Measurements from ENCODE around the gene MYL12B. TPM values are rescaled to one million over a fixed set of nuclear protein-coding genes. Genes with fewer than 3 reads are reported as not detected.

MYL12B gene
- total and polyA plus RNA-seq, 7 experiments from 2014 or later = 140 to 982 (median 178) TPM

- Histone ChIP-seq H3K9me3 (ENCODE audit: control insufficient read depth in 2 of 3, low read length in 3 of 3) (peaks cover 0 to 4% (median 0%) of the 10 kb centered on the region in 3 experiments), H3K36me3 (ENCODE audit: control insufficient read depth in 2 of 3, insufficient read depth in 3 of 3, low read length in 3 of 3) (no peaks in the 10 kb centered on the region), H3K27ac (ENCODE audit: low read depth, low read length) (no peak overlapping the region), H3K4me1 (ENCODE audit: control insufficient read depth in 2 of 2, insufficient read depth in 2 of 2, low read length in 2 of 2) (no peaks in the 10 kb centered on the region), H3K4me3 (ENCODE audit: low read length) (no peak overlapping the region), H3K27me3 (ENCODE audit: control insufficient read depth in 2 of 2, insufficient read depth in 2 of 2, low read length in 2 of 2) (no peaks in the 10 kb centered on the region)
- DNase-seq (no peak), ATAC-seq (no peak)
- H3K4me3 Mint-ChIP-seq = no peak overlapping the region
- peaks cover 0 to 4% (median 0%) of the 10 kb centered on the region in 7 donors for H3K4me1 Mint-ChIP-seq
- intact Hi-C loops (cut with micrococcal nuclease) = loop anchor here in 1 of 2 donors (10.0 kb wide), 1 partner anchor 489 kb away; no protein-coding TSS in a partner anchor
- H3K27me3 Mint-ChIP-seq = peaks cover 0 to 14% (median 0%) of the 10 kb centered on the region in 5 donors
- H3K36me3 Mint-ChIP-seq = peaks cover 0 to 4% (median 1%) of the 10 kb centered on the region in 5 donors
- ChIA-PET CTCF (interaction anchor here (0.6 to 4.8 kb wide), 2 partner anchors 380 to 820 kb away, joined by 3 to 84 read pairs; no protein-coding TSS in a partner anchor), POLR2A (interaction anchor here (0.6 to 2.2 kb wide), 4 partner anchors 9 to 380 kb away, joined by 3 to 6 read pairs (median 4); partner anchors contain the start of gene MYL12B)
- no peak overlapping the region for H3K27ac Mint-ChIP-seq
- peaks cover 0 to 20% (median 6%) of the 10 kb centered on the region in 11 donors for H3K9me3 Mint-ChIP-seq
These were observed 24.2 kb downstream of the MYL12B start for GRCh38 chr18:3286159-3286558.

GRCh38 chr18:3293196-3293951 lies 31.4 kb downstream of the MYL12B start:
- ATAC-seq (no peak), DNase-seq (no peak)
- ChIA-PET POLR2A (interaction anchor here (0.6 kb wide), 1 partner anchor 1665 kb away, joined by 3 read pairs; no protein-coding TSS in a partner anchor), CTCF (interaction anchor here (5.7 kb wide), 1 partner anchor 372 kb away, joined by 37 read pairs; no protein-coding TSS in a partner anchor)
- peaks cover 3 to 32% (median 16%) of the 10 kb centered on the region in 11 donors for H3K9me3 Mint-ChIP-seq
- H3K27ac ChIP-seq (ENCODE audit: low read depth, low read length) = no peak overlapping the region
- no peaks in the 10 kb centered on the region for H3K36me3 ChIP-seq (ENCODE audit: control insufficient read depth in 2 of 3, insufficient read depth in 3 of 3, low read length in 3 of 3)
- peaks cover 0 to 21% (median 13%) of the 10 kb centered on the region in 5 donors for H3K36me3 Mint-ChIP-seq
- H3K4me1 ChIP-seq (ENCODE audit: control insufficient read depth in 2 of 2, insufficient read depth in 2 of 2, low read length in 2 of 2) = peaks cover 6 to 9% of the 10 kb centered on the region in 2 donors
- no peaks in the 10 kb centered on the region for H3K27me3 ChIP-seq (ENCODE audit: control insufficient read depth in 2 of 2, insufficient read depth in 2 of 2, low read length in 2 of 2)
- intact Hi-C loops (cut with micrococcal nuclease) = no loop called here
- peaks cover 0 to 20% (median 4%) of the 10 kb centered on the region in 5 donors for H3K27me3 Mint-ChIP-seq
- peaks cover 0 to 16% (median 10%) of the 10 kb centered on the region in 7 donors for H3K4me1 Mint-ChIP-seq
- H3K9me3 ChIP-seq (ENCODE audit: control insufficient read depth in 2 of 3, low read length in 3 of 3) = peaks cover 0 to 4% (median 0%) of the 10 kb centered on the region in 3 experiments
- no peak overlapping the region for H3K4me3 ChIP-seq (ENCODE audit: low read length)
- H3K4me3 Mint-ChIP-seq = no peak overlapping the region
- H3K27ac Mint-ChIP-seq = peak overlapping the region in 1 of 9 donors; percentile 43

- Histone ChIP-seq H3K9me3 (ENCODE audit: control insufficient read depth in 2 of 3, low read length in 3 of 3) (peaks cover 0 to 4% (median 0%) of the 10 kb centered on the region in 3 experiments), H3K27me3 (ENCODE audit: control insufficient read depth in 2 of 2, insufficient read depth in 2 of 2, low read length in 2 of 2) (no peaks in the 10 kb centered on the region), H3K4me3 (ENCODE audit: low read length) (no peak overlapping the region), H3K4me1 (ENCODE audit: control insufficient read depth in 2 of 2, insufficient read depth in 2 of 2, low read length in 2 of 2) (peaks cover 6 to 9% of the 10 kb centered on the region in 2 donors), H3K27ac (ENCODE audit: low read depth, low read length) (no peak overlapping the region), H3K36me3 (ENCODE audit: control insufficient read depth in 2 of 3, insufficient read depth in 3 of 3, low read length in 3 of 3) (no peaks in the 10 kb centered on the region)
- H3K27ac Mint-ChIP-seq = no peak overlapping the region
- H3K27me3 Mint-ChIP-seq = peaks cover 1 to 30% (median 13%) of the 10 kb centered on the region in 5 donors
- peaks cover 3 to 29% (median 16%) of the 10 kb centered on the region in 11 donors for H3K9me3 Mint-ChIP-seq
- peaks cover 0 to 21% (median 13%) of the 10 kb centered on the region in 5 donors for H3K36me3 Mint-ChIP-seq
- H3K4me3 Mint-ChIP-seq = peak overlapping the region in 1 of 10 donors; percentile 4
- ATAC-seq (no peak), DNase-seq (no peak)
- intact Hi-C loops (cut with micrococcal nuclease) = no loop called here
- ChIA-PET POLR2A (interaction anchor here (0.6 to 0.9 kb wide), 4 partner anchors 13 to 300 kb away, joined by 3 to 7 read pairs (median 3); no protein-coding TSS in a partner anchor), CTCF (interaction anchor here (5.7 kb wide), 1 partner anchor 371 kb away, joined by 37 read pairs; no protein-coding TSS in a partner anchor)
- H3K4me1 Mint-ChIP-seq = peaks cover 0 to 16% (median 10%) of the 10 kb centered on the region in 7 donors
These were observed 32.6 kb downstream of the MYL12B start for GRCh38 chr18:3294435-3295080.

GRCh38 chr18:3297025-3297984 lies 35.4 kb downstream of the MYL12B start:
- Histone ChIP-seq H3K27ac (ENCODE audit: low read depth, low read length) (peak overlapping the region; percentile 62), H3K27me3 (ENCODE audit: control insufficient read depth in 2 of 2, insufficient read depth in 2 of 2, low read length in 2 of 2) (no peaks in the 10 kb centered on the region), H3K4me3 (ENCODE audit: low read length) (peak overlapping the region; percentile 60), H3K4me1 (ENCODE audit: control insufficient read depth in 2 of 2, insufficient read depth in 2 of 2, low read length in 2 of 2) (peaks cover 6 to 9% of the 10 kb centered on the region in 2 donors), H3K9me3 (ENCODE audit: control insufficient read depth in 2 of 3, low read length in 3 of 3) (no peaks in the 10 kb centered on the region), H3K36me3 (ENCODE audit: control insufficient read depth in 2 of 3, insufficient read depth in 3 of 3, low read length in 3 of 3) (no peaks in the 10 kb centered on the region)
- peak; percentile 74 to 93 (median 90) for DNase-seq
- Mint-ChIP-seq H3K27ac (peak overlapping the region; percentile 21 to 93 (median 84)), H3K27me3 (peaks cover 13 to 41% (median 30%) of the 10 kb centered on the region in 5 donors), H3K9me3 (peaks cover 0 to 11% (median 2%) of the 10 kb centered on the region in 11 donors), H3K36me3 (peaks cover 0 to 11% (median 3%) of the 10 kb centered on the region in 5 donors), H3K4me1 (peaks cover 0 to 16% (median 10%) of the 10 kb centered on the region in 7 donors), H3K4me3 (peak overlapping the region; percentile 89 to 98 (median 95))
- ChIA-PET POLR2A (interaction anchor here (0.6 to 2.5 kb wide), 15 partner anchors 10 to 703 kb away, joined by 3 to 24 read pairs (median 6); partner anchors contain the start of genes MYL12A, MYL12B and TGIF1), CTCF (interaction anchor here (0.6 to 5.7 kb wide), 15 partner anchors 16 to 369 kb away, joined by 3 to 37 read pairs (median 4); no protein-coding TSS in a partner anchor)
- peak; percentile 100 for ATAC-seq
- intact Hi-C loops (cut with micrococcal nuclease) = loop anchor here (1.0 to 2.0 kb wide), 12 partner anchors 16 to 369 kb away; partner anchors contain the start of gene MYL12A (in 1 of the 2)

- Mint-ChIP-seq H3K4me3 (no peak overlapping the region), H3K27ac (peak overlapping the region in 1 of 9 donors; percentile 86), H3K27me3 (peaks cover 9 to 27% (median 22%) of the 10 kb centered on the region in 5 donors), H3K9me3 (peaks cover 0 to 1% (median 0%) of the 10 kb centered on the region in 11 donors), H3K36me3 (no peaks in the 10 kb centered on the region), H3K4me1 (peaks cover 0 to 20% (median 0%) of the 10 kb centered on the region in 7 donors)
- no peaks in the 10 kb centered on the region for H3K9me3 ChIP-seq (ENCODE audit: control insufficient read depth in 2 of 3, low read length in 3 of 3)
- peaks cover 0 to 7% of the 10 kb centered on the region in 2 donors for H3K4me1 ChIP-seq (ENCODE audit: control insufficient read depth in 2 of 2, insufficient read depth in 2 of 2, low read length in 2 of 2)
- no peak overlapping the region for H3K4me3 ChIP-seq (ENCODE audit: low read length)
- H3K27me3 ChIP-seq (ENCODE audit: control insufficient read depth in 2 of 2, insufficient read depth in 2 of 2, low read length in 2 of 2) = no peaks in the 10 kb centered on the region
- DNase-seq (no peak), ATAC-seq (no peak)
- H3K36me3 ChIP-seq (ENCODE audit: control insufficient read depth in 2 of 3, insufficient read depth in 3 of 3, low read length in 3 of 3) = no peaks in the 10 kb centered on the region
- CTCF ChIA-PET = no interaction called here
- no peak overlapping the region for H3K27ac ChIP-seq (ENCODE audit: low read depth, low read length)
- intact Hi-C loops (cut with micrococcal nuclease) = loop anchor here in 1 of 2 donors (2.0 kb wide), 1 partner anchor 290 kb away; no protein-coding TSS in a partner anchor
- POLR2A ChIA-PET = no interaction called here
These were observed 42.9 kb downstream of the MYL12B start for GRCh38 chr18:3304832-3305231.

Data from naive thymus-derived CD4-positive, alpha-beta T cell (primary cell).